Activated T-helper 1 cell treated with anti-CD3 and anti-CD28 coated beads, Interleukin-12 subunit alpha, Interleukin-12 subunit beta, Interleukin-2, Interleukin-4 antibody, amounts not matched to agents 30 ng/mL and 10 ng/mL and 1 ng/mL, durations not matched to agents 14 hours and 24 hours and 36 hours (primary cell): ENCODE measurements around the gene GPR21. TPM values are rescaled to one million over a fixed set of nuclear protein-coding genes. Genes with fewer than 3 reads are reported as not detected.
A peak's percentile ranks its signal among the peaks of the same experiment; 100 is the strongest.

Experiments used
- DNase-seq: peaks from one replicate; pipeline ENCODE4 v3.0.0; 2021; ENCODE audit warnings: low spot score
- H3K27ac Mint-ChIP-seq: one replicate; pipeline ENCODE4 v1.8.0; 2021; ENCODE audit warnings: mild to moderate bottlenecking, mixed read lengths
- H3K27me3 Mint-ChIP-seq: one replicate; pipeline ENCODE4 v1.8.0; 2022; ENCODE audit warnings: mild to moderate bottlenecking, moderate library complexity, mixed read lengths; ENCODE audit not compliant: insufficient read depth
- H3K36me3 Mint-ChIP-seq: one replicate; pipeline ENCODE4 v1.8.0; 2021; ENCODE audit warnings: low read depth, mixed read lengths
- H3K4me1 Mint-ChIP-seq: one replicate; pipeline ENCODE4 v1.8.0; 2021; ENCODE audit warnings: low read depth, mixed read lengths
- H3K4me3 Mint-ChIP-seq: one replicate; pipeline ENCODE4 v1.8.0; 2021; ENCODE audit warnings: mild to moderate bottlenecking, moderate library complexity, mixed read lengths
- H3K9me3 Mint-ChIP-seq: one replicate; pipeline ENCODE4 v1.8.0; 2021; ENCODE audit warnings: mixed read lengths
- intact Hi-C: fragments of 100-400 bp; cut with micrococcal nuclease; formaldehyde crosslinking; loops from one replicate; pipeline ENCODE4 v1.15.1; 2024
- total RNA-seq: library from RNA; stranded (reverse); gene quantifications from 2 replicates; pipeline ENCODE4 v1.2.3, GENCODE V29; 2022

GPR21 gene, protein sequence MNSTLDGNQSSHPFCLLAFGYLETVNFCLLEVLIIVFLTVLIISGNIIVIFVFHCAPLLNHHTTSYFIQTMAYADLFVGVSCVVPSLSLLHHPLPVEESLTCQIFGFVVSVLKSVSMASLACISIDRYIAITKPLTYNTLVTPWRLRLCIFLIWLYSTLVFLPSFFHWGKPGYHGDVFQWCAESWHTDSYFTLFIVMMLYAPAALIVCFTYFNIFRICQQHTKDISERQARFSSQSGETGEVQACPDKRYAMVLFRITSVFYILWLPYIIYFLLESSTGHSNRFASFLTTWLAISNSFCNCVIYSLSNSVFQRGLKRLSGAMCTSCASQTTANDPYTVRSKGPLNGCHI
- 0.54 and 0.88 TPM in 2 replicates for total RNA-seq

DNA sequence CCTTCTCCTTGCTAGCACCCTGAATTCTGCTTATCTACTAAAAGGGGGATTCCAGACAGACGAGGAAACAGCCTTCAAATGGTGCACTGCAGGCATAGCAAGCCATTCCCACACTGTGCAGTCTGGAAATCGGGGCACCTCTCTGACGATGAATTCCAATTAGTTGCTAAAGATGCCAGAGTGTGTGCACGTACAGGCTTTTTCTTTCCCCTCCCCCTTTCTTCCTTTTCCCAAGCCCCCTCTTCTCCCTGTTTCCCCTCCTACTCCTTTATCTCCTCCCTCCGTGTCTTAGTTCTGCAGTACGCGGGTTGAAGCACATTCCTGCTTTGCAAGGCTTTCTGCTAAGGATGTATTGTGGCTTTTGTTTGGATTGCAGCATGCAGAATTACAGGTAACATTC lies at the start of gene GPR21:
TSS of gene GPR21 (plus strand) at position 316 of the 400 bp plus-strand sequence. CDS start 900 bp downstream, outside the sequence.
- Mint-ChIP-seq H3K4me1 (no peaks in the 10 kb centered on the region), H3K9me3 (no peaks in the 10 kb centered on the region), H3K27ac (no peak within 1 kb of the TSS), H3K36me3 (peaks cover 8% of the 10 kb centered on the region), H3K27me3 (no peaks in the 10 kb centered on the region), H3K4me3 (no peak within 1 kb of the TSS)
- DNase-seq = no peak
- intact Hi-C loops = no loop called here

GRCh38 chr9:122986010-122986409 lies 47.5 kb upstream of the GPR21 start:
- no peak for DNase-seq
- no peaks in the 10 kb centered on the region for H3K27me3 Mint-ChIP-seq
- no peak overlapping the region for H3K27ac Mint-ChIP-seq
- no peak overlapping the region for H3K4me3 Mint-ChIP-seq
- no peaks in the 10 kb centered on the region for H3K9me3 Mint-ChIP-seq
- H3K36me3 Mint-ChIP-seq = peaks cover 12% of the 10 kb centered on the region
- H3K4me1 Mint-ChIP-seq = peaks cover 5% of the 10 kb centered on the region
- intact Hi-C loops = no loop called here

DNA sequence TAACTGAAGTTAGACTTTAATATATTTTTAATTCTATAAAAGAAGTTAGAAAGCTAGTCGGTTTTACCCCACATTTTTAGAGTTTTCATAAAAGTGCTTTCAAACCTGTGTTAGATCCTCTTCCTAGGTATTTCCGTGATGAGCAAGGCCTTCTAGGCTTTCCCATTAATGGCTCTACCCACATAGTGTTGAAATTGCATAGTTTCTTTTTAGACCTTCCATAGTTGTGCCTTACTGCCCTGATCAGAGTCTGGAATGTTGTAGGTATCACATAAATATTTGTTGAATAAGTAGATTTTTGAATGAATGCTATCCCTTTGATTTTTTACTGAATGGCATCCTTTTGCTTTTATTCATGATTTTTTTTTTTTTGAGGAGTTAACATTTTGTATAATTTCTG lies 45.3 kb upstream of the GPR21 start:
- no peak for DNase-seq
- intact Hi-C loops = no loop called here
- Mint-ChIP-seq H3K27me3 (no peaks in the 10 kb centered on the region), H3K9me3 (no peaks in the 10 kb centered on the region), H3K36me3 (peaks cover 12% of the 10 kb centered on the region), H3K27ac (no peak overlapping the region), H3K4me3 (no peak overlapping the region), H3K4me1 (peaks cover 5% of the 10 kb centered on the region)

DNA sequence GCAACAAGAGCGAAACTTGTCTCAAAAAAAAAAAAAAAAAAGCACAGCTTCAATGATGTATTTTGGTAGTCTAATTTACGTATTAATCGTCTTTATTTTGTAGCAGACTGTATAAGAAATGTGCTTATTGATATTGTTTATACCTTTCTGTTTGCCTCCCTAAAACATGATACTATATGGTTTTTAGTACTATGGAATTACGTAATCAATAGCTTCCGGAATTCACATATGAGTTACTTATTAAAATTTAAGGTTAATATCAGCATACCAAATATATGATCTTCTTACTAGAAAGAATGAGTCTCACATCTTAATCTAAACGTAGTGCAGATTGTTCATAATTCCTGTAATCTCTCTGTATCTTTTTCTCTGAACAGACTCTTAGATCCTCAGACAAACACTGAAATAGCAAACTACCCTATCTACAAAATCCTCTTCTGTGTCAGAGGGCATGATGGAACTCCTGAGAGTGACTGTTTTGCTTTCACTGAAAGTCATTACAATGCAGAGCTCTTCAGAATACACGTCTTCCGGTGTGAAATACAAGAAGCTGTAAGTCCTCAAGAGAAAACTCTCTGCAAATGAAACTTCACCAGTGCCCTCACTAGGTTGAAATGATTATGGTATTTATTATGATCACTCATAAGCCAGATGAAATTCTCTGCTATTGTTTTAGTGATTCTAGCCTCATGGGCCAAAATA lies 44.4 kb upstream of the GPR21 start:
- intact Hi-C loops = no loop called here
- peak overlapping the region; percentile 42 for H3K27ac Mint-ChIP-seq

GRCh38 chr9:122991370-122991830 lies 42.1 kb upstream of the GPR21 start:
- no peaks in the 10 kb centered on the region for H3K9me3 Mint-ChIP-seq
- peaks cover 5% of the 10 kb centered on the region for H3K4me1 Mint-ChIP-seq
- H3K27me3 Mint-ChIP-seq = no peaks in the 10 kb centered on the region
- H3K36me3 Mint-ChIP-seq = peaks cover 6% of the 10 kb centered on the region
- DNase-seq = no peak
- H3K27ac Mint-ChIP-seq = no peak overlapping the region
- intact Hi-C loops = loop anchor here (1.0 to 5.0 kb wide), 7 partner anchors 50 to 527 kb away; partner anchors contain the start of genes PDCL, RABGAP1, RC3H2 and ZBTB6
- H3K4me3 Mint-ChIP-seq = no peak overlapping the region

More for the DNA sequence above, 44.4 kb upstream of the GPR21 start:
- no peak for DNase-seq
- Mint-ChIP-seq H3K27me3 (no peaks in the 10 kb centered on the region), H3K4me3 (no peak overlapping the region), H3K9me3 (no peaks in the 10 kb centered on the region), H3K4me1 (peaks cover 5% of the 10 kb centered on the region), H3K36me3 (peaks cover 12% of the 10 kb centered on the region)

DNA sequence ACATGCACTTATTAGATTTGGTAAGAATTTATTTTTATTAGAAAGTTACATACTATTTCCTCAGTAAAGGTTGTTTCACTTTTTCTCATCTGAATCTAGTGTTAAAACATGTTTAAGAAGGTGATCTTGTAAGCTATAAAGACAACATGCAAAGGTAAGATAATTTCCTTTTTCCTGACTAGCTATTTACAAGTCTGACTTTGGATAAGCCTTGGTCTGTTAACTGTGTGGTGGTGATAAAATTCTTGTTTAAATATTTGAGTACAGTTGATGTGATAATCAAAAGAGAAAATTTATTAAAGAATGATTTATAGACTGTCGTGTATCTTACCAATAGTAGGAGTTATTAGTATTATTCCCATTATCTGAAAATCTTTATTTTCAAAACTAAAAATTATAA lies 36.9 kb upstream of the GPR21 start:
- no peaks in the 10 kb centered on the region for H3K9me3 Mint-ChIP-seq
- H3K4me3 Mint-ChIP-seq = no peak overlapping the region
- H3K4me1 Mint-ChIP-seq = peaks cover 10% of the 10 kb centered on the region

GRCh38 chr9:122998448-122998847 lies 35.0 kb upstream of the GPR21 start:
- Mint-ChIP-seq H3K27ac (no peak overlapping the region), H3K9me3 (no peaks in the 10 kb centered on the region), H3K36me3 (peaks cover 23% of the 10 kb centered on the region), H3K4me3 (no peak overlapping the region), H3K4me1 (peaks cover 10% of the 10 kb centered on the region), H3K27me3 (no peaks in the 10 kb centered on the region)
- DNase-seq = no peak
- intact Hi-C loops = no loop called here

More for the DNA sequence above, 36.9 kb upstream of the GPR21 start:
- no peak for DNase-seq
- peaks cover 19% of the 10 kb centered on the region for H3K36me3 Mint-ChIP-seq
- H3K27ac Mint-ChIP-seq = no peak overlapping the region
- intact Hi-C loops = no loop called here
- no peaks in the 10 kb centered on the region for H3K27me3 Mint-ChIP-seq

- H3K4me1 Mint-ChIP-seq = peaks cover 10% of the 10 kb centered on the region
- H3K9me3 Mint-ChIP-seq = no peaks in the 10 kb centered on the region
- intact Hi-C loops = no loop called here
- no peak overlapping the region for H3K4me3 Mint-ChIP-seq
- peaks cover 24% of the 10 kb centered on the region for H3K36me3 Mint-ChIP-seq
- no peak for DNase-seq
- no peaks in the 10 kb centered on the region for H3K27me3 Mint-ChIP-seq
- H3K27ac Mint-ChIP-seq = no peak overlapping the region
Measured at GRCh38 chr9:123000371-123001068, 32.9 kb upstream of the GPR21 start.

DNA sequence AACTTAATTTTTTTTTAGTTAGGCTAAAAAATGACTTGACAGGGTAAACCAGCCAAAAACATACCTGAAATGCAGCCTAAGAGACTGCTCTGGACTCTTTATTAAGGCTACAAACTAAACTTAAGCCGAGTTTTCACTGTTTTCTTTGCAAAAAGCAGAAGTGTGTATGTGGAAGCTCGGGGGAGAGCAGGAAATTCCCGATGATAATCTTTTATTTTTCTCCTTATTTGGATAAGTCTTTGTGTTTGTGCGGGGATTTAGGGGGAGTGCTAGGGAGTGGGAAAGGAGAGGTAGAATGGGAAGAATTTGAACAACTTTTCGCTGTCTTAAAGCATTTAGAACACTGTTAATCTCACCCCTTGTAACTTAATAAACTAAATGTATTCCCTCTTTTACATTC lies 30.7 kb upstream of the GPR21 start:
- Mint-ChIP-seq H3K9me3 (no peaks in the 10 kb centered on the region), H3K4me3 (no peak overlapping the region), H3K4me1 (peaks cover 10% of the 10 kb centered on the region), H3K36me3 (peaks cover 18% of the 10 kb centered on the region), H3K27ac (no peak overlapping the region), H3K27me3 (no peaks in the 10 kb centered on the region)
- no peak for DNase-seq
- intact Hi-C loops = no loop called here

DNA sequence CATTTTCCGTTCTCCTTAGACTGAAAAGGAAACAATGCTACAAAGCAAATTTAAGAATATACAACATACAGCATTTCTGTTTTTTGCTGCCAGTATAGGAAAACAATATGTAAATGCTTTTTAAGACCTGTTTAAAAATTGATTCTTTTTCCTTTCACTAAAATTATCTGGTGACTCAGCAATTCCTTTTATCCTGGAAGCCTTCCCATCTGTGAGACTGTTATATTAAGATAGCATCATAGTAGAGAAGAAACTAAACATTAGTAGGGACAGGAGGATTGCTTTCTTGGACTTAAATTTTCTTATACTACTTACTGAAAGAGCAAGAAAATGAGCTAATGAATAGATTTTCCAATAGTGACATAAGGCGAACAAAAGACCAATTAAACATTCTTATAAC lies 30.0 kb upstream of the GPR21 start:
- Mint-ChIP-seq H3K36me3 (peaks cover 17% of the 10 kb centered on the region), H3K27me3 (no peaks in the 10 kb centered on the region), H3K27ac (no peak overlapping the region), H3K4me1 (peaks cover 10% of the 10 kb centered on the region), H3K9me3 (no peaks in the 10 kb centered on the region), H3K4me3 (no peak overlapping the region)
- intact Hi-C loops = no loop called here
- DNase-seq = no peak

DNA sequence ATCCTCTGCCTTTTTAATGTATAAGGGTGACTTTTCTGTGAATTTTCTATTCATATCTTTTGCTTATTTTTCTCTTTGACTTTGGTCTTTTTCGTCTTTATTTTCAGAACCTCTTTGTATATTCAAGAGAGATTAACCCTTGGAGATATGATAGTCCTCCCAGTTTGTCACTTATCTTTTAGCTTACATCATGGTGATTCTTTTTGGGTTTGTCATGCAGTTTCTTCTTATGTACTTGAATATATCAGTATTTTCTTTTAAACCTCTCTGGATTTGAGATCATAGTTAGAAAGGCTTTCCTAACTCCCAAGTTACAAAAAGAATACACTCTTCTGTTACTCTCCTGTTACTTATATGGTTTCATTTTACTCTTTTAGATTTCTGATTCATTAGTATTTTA lies 27.5 kb upstream of the GPR21 start:
- DNase-seq = no peak
- H3K4me3 Mint-ChIP-seq = no peak overlapping the region
- intact Hi-C loops = no loop called here
- peaks cover 13% of the 10 kb centered on the region for H3K36me3 Mint-ChIP-seq
- H3K27me3 Mint-ChIP-seq = no peaks in the 10 kb centered on the region
- H3K27ac Mint-ChIP-seq = no peak overlapping the region
- H3K4me1 Mint-ChIP-seq = no peaks in the 10 kb centered on the region
- H3K9me3 Mint-ChIP-seq = no peaks in the 10 kb centered on the region

DNA sequence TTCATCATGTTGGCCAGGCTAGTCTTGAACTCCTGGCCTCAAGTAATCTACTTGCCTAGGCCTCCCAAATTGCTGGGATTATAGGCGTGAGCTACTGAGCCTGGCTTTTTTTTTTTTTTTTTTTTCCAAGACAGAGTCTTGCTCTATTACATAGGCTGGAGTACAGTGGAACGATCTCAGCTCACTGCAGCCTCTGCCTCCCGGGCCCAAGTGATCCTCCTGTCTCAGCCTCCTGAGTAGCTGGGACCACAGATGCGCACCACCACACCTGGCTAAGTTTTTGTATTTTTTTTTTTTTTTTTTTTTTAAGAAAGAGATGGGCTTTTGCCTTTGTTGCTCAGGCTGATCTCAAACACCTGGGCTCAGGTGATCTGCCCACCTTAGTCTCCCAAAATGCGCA lies 26.2 kb upstream of the GPR21 start:
- Mint-ChIP-seq H3K4me3 (no peak overlapping the region), H3K27me3 (no peaks in the 10 kb centered on the region), H3K4me1 (no peaks in the 10 kb centered on the region)

DNA sequence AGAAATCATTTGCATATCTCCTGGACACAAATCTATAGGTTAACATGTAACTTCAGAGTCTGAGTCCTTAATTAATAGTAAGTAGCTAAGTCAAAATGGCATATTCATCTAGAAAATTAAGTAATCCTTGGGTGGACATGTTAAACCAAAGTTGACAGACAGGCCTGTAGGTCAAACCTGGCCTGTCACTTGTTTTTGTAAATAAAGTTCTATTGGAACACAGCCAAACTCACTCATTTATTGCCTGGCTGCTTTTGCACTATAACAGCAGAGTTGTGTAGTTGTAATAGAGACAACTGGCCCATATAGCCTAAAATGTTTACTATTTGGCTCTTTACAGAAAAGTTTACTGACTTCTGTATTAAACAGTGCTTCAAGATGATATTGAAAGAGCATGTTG lies 24.6 kb upstream of the GPR21 start:
- Mint-ChIP-seq H3K4me1 (no peaks in the 10 kb centered on the region), H3K4me3 (no peak overlapping the region), H3K27me3 (no peaks in the 10 kb centered on the region), H3K9me3 (peaks cover 5% of the 10 kb centered on the region), H3K36me3 (peaks cover 21% of the 10 kb centered on the region), H3K27ac (no peak overlapping the region)
- intact Hi-C loops = no loop called here
- no peak for DNase-seq

More for the DNA sequence above, 26.2 kb upstream of the GPR21 start:
- no peak for DNase-seq
- intact Hi-C loops = no loop called here
- peaks cover 21% of the 10 kb centered on the region for H3K36me3 Mint-ChIP-seq
- H3K27ac Mint-ChIP-seq = no peak overlapping the region
- H3K9me3 Mint-ChIP-seq = no peaks in the 10 kb centered on the region
